Loucy (cell line): Measurements from ENCODE around the gene PPARA.

Experiments
- H2AFZ ChIP-seq: fragments of 200-600 bp; sonication (generic); 2 replicates; pipeline ENCODE4 v1.6.0; 2016; ENCODE audit warnings: antibody characterized with exemption, mild to moderate bottlenecking, low read length, moderate library complexity
- H3F3A ChIP-seq: fragments of 200-600 bp; 2 replicates; pipeline ENCODE4 v1.6.0; 2016; ENCODE audit warnings: antibody characterized with exemption, low read depth, mild to moderate bottlenecking
- H3K27me3 ChIP-seq: fragments of 200-600 bp; sonication (generic); 2 replicates; pipeline ENCODE4 v1.6.1; 2014; ENCODE audit warnings: low read length, mild to moderate bottlenecking; ENCODE audit not compliant: insufficient read depth, poor library complexity, severe bottlenecking
- H3K36me3 ChIP-seq: fragments of 200-600 bp; sonication (generic); 2 replicates; pipeline ENCODE4 v1.6.1; 2016; ENCODE audit warnings: low read length; ENCODE audit not compliant: insufficient read depth
- H3K4me1 ChIP-seq: fragments of 200-600 bp; sonication (generic); 2 replicates; pipeline ENCODE4 v1.5.1; 2014; ENCODE audit warnings: low read length, mild to moderate bottlenecking; ENCODE audit not compliant: insufficient read depth, poor library complexity, severe bottlenecking
- H3K4me2 ChIP-seq: fragments of 200-600 bp; sonication (generic); 2 replicates; pipeline ENCODE4 v1.6.0; 2014; ENCODE audit warnings: antibody characterized with exemption, low read length, low read depth, mild to moderate bottlenecking; ENCODE audit not compliant: poor library complexity, severe bottlenecking
- H3K4me3 ChIP-seq: fragments of 200-600 bp; sonication (generic); 2 replicates; pipeline ENCODE4 v1.5.1; 2014; ENCODE audit warnings: low read length, mild to moderate bottlenecking, mixed read lengths; ENCODE audit not compliant: poor library complexity, severe bottlenecking
- H3K79me2 ChIP-seq: fragments of 200-600 bp; sonication (generic); 2 replicates; pipeline ENCODE4 v1.6.1; 2014; ENCODE audit warnings: low read length; ENCODE audit not compliant: insufficient read depth
- H3K9ac ChIP-seq: fragments of 200-600 bp; sonication (generic); 2 replicates; pipeline ENCODE4 v1.6.0; 2014; ENCODE audit warnings: mild to moderate bottlenecking, low read depth, low read length, moderate library complexity; ENCODE audit not compliant: poor library complexity, severe bottlenecking
- H3K9me2 ChIP-seq: fragments of 200-600 bp; sonication (generic); replicated peaks from 2 replicates; pipeline ENCODE4 v1.6.1; 2016; ENCODE audit warnings: low read depth, low read length, mixed read lengths
- H3K9me3 ChIP-seq: fragments of 200-600 bp; sonication (generic); 2 replicates; pipeline ENCODE4 v1.6.1; 2014; ENCODE audit warnings: mild to moderate bottlenecking, antibody characterized with exemption, low read length, low read depth; ENCODE audit not compliant: insufficient read depth
- H4K20me1 ChIP-seq: fragments of 200-600 bp; sonication (generic); 2 replicates; pipeline ENCODE4 v1.6.0; 2014; ENCODE audit warnings: antibody characterized with exemption, low read length, mild to moderate bottlenecking; ENCODE audit not compliant: insufficient read depth, poor library complexity, severe bottlenecking
- EZH2phosphoT487 ChIP-seq: fragments of 200-600 bp; IDR thresholded peaks from 2 replicates; pipeline ENCODE4 v1.6.1; 2018; ENCODE audit warnings: antibody characterized with exemption, mild to moderate bottlenecking, moderate library complexity, borderline replicate concordance
- TF ChIP-seq, protein P1 (sequence below): fragments of 200-600 bp; sonication (generic); conservative IDR thresholded peaks from 2 replicates; pipeline ENCODE4 v1.5.1; 2014; ENCODE audit warnings: mild to moderate bottlenecking, antibody characterized with exemption, low read length

The PPARA gene

DNA sequence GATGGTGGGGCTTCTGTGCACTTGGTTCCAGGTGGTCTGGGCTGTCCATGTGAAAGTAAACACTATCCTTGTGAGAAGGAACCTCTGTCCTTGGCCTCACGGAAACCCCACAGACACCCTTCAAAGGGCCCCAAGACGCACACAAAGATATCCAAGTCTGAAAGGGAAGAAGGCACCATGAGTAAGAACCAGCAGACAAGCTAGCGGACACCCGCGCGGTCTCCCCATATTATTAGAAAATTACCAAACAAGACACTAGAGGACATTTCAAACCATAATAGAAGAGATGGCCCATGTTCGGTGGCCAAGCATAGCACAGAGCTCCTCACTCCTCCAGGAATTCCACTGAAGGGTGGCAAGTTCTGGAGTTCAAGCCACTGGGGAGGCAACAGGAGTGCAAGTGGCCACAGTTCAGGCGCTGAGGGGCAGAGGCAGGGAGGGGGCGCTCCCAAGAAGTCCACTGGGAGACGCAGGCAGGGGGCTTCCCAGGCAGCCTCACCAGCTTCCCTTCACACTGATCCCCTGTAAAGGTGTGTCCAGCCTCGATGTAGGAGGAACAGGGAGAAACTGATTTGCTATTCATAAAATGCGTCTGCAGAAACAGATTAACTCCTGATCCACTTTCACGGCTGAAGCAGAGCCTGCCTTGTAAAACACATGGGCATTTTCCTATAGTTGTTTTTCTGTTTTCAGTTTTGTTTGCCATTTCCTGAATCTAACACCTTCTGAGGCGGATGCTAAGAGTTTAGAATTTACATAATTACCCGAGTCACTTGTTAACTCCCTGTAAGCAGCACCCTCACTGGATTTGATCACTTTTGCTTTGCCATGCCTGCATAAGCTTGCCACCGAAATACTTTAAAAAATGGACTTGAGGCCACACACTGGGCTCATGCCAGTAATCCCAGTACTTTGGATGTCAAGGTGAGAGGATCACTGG is 9.1 kb upstream of the PPARA start:
- Histone ChIP-seq H3K36me3 (no peaks in the 10 kb centered on the region), H3K9ac (no peak overlapping the region), H3K4me2 (no peak overlapping the region), H3K27me3 (no peaks in the 10 kb centered on the region), H3K9me2 (no peaks in the 10 kb centered on the region), H4K20me1 (no peaks in the 10 kb centered on the region), H3K79me2 (no peaks in the 10 kb centered on the region), H3F3A (no peaks in the 10 kb centered on the region), H3K4me3 (no peak overlapping the region), H3K4me1 (no peaks in the 10 kb centered on the region), H2AFZ (no peak overlapping the region), H3K9me3 (no peaks in the 10 kb centered on the region)
- TF ChIP-seq EZH2phosphoT487: no peak
- TF ChIP-seq, protein P1, sequence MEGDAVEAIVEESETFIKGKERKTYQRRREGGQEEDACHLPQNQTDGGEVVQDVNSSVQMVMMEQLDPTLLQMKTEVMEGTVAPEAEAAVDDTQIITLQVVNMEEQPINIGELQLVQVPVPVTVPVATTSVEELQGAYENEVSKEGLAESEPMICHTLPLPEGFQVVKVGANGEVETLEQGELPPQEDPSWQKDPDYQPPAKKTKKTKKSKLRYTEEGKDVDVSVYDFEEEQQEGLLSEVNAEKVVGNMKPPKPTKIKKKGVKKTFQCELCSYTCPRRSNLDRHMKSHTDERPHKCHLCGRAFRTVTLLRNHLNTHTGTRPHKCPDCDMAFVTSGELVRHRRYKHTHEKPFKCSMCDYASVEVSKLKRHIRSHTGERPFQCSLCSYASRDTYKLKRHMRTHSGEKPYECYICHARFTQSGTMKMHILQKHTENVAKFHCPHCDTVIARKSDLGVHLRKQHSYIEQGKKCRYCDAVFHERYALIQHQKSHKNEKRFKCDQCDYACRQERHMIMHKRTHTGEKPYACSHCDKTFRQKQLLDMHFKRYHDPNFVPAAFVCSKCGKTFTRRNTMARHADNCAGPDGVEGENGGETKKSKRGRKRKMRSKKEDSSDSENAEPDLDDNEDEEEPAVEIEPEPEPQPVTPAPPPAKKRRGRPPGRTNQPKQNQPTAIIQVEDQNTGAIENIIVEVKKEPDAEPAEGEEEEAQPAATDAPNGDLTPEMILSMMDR: no peak

DNA sequence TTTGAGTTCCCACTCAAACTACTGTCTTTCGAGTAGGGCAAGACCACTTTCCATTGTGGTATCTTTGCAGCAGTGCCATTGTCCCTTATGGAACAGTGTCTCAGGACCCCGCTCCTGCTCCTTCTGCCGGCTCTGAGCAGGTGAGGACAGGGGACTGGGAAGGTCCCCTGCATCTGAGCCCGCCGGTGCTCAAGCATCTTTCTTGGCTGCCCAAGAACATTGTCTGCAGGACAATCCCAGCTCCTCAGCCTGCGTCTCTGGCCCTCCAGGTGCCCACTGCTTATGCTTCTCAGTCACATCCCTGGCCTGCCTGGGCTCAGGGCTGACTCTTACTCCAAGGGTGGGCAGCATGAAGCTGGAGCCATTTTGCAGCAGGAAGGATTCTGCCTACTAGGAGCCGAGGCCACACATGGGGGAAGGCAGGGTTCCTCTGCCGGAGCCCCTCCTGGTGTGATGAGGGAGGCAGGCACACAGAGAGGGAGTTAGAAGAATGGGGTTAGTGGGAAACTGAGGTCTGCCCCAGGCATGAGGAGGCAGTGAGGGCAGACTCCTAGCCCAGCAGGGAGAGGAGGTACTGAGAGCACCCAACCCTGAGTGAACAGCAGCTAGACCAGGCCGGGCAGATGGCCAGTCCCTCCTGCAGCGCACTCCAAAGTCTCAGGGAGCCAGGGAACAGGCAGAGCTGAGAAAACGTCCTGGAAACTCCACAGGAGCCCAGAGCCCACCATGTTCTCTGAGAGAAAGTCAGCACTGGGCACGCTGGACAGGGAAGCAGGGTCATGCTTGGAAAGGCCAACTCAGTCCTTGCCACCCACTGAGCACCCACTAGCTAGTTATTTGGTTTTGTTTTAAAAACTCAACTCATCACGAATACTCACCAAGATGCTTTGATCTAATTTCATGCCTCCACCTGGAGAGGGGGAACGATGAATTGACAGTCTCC is 7.5 kb upstream of the PPARA start:
- Histone ChIP-seq H3K9ac (no peak overlapping the region), H2AFZ (no peak overlapping the region), H3K4me2 (no peak overlapping the region), H3K4me1 (no peaks in the 10 kb centered on the region), H3K9me3 (no peaks in the 10 kb centered on the region), H4K20me1 (no peaks in the 10 kb centered on the region), H3K9me2 (no peaks in the 10 kb centered on the region), H3K79me2 (no peaks in the 10 kb centered on the region), H3F3A (no peaks in the 10 kb centered on the region), H3K36me3 (no peaks in the 10 kb centered on the region), H3K27me3 (no peaks in the 10 kb centered on the region), H3K4me3 (no peak overlapping the region)
- no peak for TF ChIP-seq EZH2phosphoT487
- TF ChIP-seq, protein P1: no peak

DNA sequence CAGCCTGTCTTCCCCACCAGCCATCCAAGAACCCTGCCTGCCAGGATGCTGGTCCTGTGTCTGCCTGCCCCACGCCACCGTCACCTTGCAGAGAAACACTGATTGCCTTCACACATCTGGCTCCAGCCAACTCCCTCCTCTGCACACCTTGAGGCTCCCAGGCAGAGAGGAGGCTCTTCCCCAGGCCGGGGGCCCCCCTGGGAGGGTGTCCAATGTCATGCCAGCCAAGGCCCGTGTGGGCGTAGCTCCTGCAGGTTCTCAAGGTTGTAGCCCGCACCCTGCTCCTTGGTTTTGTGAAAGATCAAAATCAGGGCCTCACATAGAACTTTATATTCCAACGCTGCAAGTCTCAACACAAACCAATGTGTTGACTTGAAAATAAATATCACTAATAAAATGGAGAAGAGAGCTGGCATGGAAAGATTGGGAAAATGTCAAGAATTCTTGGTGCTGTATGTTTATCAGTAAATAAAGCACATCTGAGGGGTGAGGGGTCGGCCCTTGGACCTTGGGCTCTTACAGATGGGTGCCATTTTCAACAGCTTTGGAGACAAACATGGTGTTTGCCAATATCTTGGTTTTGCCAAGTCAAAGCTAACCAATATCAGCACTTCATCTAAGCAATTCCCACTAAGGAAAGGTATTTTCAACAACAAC is 6.7 kb upstream of the PPARA start:
- Histone ChIP-seq H2AFZ (no peak overlapping the region), H3K9me3 (no peaks in the 10 kb centered on the region), H3K4me3 (no peak overlapping the region), H3K27me3 (no peaks in the 10 kb centered on the region), H4K20me1 (no peaks in the 10 kb centered on the region), H3K9ac (no peak overlapping the region), H3K9me2 (no peaks in the 10 kb centered on the region), H3K36me3 (no peaks in the 10 kb centered on the region), H3K4me1 (no peaks in the 10 kb centered on the region), H3F3A (no peaks in the 10 kb centered on the region), H3K4me2 (no peak overlapping the region), H3K79me2 (no peaks in the 10 kb centered on the region)
- TF ChIP-seq EZH2phosphoT487: no peak
- TF ChIP-seq, protein P1: no peak
